OCI-LY1 (cell line): ENCODE measurements around the gene MEIS1.

Experiments used
- CTCF ChIP-seq: fragments of 200-600 bp; sonication (generic), shearing (Covaris generic); IDR thresholded peaks from 2 replicates; pipeline ENCODE4 v1.5.1; 2017; ENCODE audit warnings: mild to moderate bottlenecking, antibody characterized with exemption, low read length, moderate library complexity, mixed read lengths
- EZH2 ChIP-seq: fragments of 200-600 bp; sonication (generic), shearing (Covaris generic); IDR thresholded peaks from 2 replicates; pipeline ENCODE4 v1.8.0; 2017; ENCODE audit warnings: borderline replicate concordance, mixed run types, mild to moderate bottlenecking, antibody characterized with exemption, low read length, moderate library complexity, mixed read lengths

DNA sequence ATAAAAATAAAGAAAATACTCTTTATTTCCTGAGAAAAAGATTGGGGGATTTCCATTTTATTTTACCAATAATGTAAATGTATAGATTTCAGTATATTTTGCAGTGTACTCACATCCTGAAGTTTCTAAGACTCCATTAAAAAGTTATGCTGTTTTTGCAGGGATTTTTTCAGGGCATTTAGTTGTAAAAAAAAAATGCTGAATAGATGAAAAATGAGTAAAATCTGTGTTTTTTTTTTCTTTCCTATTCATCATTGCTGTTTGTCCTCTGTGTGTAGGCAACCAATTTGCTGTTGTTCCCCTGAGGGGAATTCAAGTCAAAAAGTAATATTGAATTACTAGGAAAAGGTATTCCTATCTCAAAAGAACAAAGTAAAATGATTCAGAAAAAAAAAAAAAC is 66.3 kb downstream of the MEIS1 start:
- TF ChIP-seq CTCF (no peak), EZH2 (no peak)
